ENCODE results near the gene CEACAM5.

The CEACAM5 gene

DNA sequence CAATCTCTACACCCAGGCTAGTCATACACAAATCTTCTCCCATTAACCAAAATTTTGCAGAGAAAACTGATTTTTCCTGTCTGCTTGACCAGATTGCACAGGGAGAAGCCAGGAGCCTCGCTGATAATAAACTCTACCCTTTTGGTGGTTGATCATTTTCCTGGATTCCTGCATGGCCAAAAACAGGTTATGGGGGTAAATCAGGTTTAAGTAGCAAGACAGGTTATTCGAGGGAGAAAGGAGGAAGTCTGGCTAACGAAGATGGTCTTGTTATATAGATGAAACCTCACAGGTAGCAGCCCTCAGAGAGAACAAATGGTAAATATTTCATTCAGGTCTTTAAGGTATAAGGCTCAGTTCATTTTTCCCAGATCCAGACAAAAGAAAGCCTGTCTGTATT lies 30.9 kb downstream of the CEACAM5 start:
- in situ Hi-C loops (cut with HindIII; ENCODE audit: low sequenced_read_pairs) = no loop called here
- TF ChIP-seq, protein P1, sequence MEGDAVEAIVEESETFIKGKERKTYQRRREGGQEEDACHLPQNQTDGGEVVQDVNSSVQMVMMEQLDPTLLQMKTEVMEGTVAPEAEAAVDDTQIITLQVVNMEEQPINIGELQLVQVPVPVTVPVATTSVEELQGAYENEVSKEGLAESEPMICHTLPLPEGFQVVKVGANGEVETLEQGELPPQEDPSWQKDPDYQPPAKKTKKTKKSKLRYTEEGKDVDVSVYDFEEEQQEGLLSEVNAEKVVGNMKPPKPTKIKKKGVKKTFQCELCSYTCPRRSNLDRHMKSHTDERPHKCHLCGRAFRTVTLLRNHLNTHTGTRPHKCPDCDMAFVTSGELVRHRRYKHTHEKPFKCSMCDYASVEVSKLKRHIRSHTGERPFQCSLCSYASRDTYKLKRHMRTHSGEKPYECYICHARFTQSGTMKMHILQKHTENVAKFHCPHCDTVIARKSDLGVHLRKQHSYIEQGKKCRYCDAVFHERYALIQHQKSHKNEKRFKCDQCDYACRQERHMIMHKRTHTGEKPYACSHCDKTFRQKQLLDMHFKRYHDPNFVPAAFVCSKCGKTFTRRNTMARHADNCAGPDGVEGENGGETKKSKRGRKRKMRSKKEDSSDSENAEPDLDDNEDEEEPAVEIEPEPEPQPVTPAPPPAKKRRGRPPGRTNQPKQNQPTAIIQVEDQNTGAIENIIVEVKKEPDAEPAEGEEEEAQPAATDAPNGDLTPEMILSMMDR (IDR thresholded peaks at IDR 0.05; ENCODE audit: low read depth, low read length) = no peak
- no peak for DNase-seq (ENCODE audit: low read depth, low spot score)
- no peak overlapping the region for H3K4me3 ChIP-seq (ENCODE audit: low read depth, low read length)

DNA sequence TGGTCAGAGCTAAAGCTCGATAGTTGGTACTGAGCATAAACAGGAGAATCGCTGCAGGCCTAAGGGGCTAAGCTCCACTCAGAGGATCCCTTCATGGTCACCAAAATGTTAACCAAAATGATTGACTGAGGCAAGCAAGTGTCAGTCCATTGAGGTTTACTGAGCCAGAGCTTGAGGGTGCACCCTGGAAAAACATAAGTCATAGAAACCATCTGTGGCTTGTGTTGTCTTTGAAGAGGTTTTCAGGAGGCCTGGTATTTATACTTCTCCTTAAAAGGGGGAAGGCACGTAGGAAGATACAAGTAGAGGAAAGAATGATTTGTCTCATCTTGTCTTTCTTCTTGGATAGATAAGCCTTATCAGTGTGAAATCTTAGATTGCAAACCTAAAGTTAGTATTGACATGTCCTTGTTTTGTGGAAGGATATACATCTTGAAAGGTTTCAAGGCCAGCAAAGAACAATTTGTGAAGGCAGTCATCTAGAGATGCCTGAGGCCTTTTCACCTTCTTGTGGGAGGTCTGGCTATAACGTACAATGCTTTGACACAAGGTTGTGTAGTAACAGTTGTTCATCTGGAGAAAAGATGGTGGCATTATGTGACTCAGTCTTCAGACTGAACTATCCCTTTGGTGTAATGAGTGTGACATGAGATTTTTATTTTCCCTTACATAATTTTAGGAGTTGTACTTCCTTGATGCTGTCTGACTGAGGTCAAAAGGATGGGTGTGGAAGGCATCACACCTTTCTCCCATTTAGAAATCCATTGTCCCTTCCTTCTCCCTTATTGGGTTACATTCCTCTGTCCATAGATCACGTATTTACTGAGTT lies 32.2 kb downstream of the CEACAM5 start:
- in situ Hi-C loops (cut with HindIII; ENCODE audit: low sequenced_read_pairs) = no loop called here
- TF ChIP-seq, protein P1 (IDR thresholded peaks at IDR 0.05; ENCODE audit: low read depth, low read length) = no peak
- no peak overlapping the region for H3K4me3 ChIP-seq (ENCODE audit: low read depth, low read length)
- DNase-seq (ENCODE audit: low read depth, low spot score) = no peak

DNA sequence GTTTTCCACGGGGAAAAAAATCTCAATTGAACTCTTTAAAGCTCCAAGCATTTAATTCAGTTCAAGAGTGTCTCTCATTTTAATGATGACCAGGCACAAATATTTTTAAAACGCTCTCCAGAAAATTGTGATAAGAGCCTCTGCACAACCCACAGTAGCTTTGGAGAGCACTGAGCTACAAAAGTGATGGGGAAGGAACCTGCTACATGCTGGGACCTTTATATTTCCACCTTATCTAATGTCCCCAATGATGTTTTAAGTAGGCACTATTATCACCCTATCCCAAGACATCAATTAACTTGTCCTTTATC lies 32.8 kb downstream of the CEACAM5 start:
- in situ Hi-C loops (cut with HindIII; ENCODE audit: low sequenced_read_pairs) = no loop called here
- DNase-seq (ENCODE audit: low read depth, low spot score) = no peak
- no peak overlapping the region for H3K4me3 ChIP-seq (ENCODE audit: low read depth, low read length)
- TF ChIP-seq, protein P1 (IDR thresholded peaks at IDR 0.05; ENCODE audit: low read depth, low read length) = no peak

DNA sequence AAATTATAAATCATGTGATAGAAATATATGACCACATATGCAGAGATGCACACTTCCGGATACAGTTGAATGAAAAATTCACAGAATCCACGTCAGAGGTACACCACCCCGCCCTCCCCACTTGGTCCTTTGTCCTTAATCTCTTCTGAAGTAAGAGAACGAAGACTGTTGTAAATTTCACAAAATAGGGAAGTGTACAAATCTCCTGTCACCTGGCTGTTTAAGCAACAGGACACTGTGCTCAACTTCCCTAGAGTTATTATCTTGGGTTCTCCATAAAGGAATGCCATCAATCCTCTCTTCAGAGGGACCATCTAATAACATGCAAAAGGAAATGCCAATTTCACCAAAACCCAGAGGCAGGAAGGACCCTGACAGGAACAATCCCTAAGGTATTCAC lies 36.4 kb downstream of the CEACAM5 start:
- in situ Hi-C loops (cut with HindIII; ENCODE audit: low sequenced_read_pairs) = no loop called here
- TF ChIP-seq, protein P1 (IDR thresholded peaks at IDR 0.05; ENCODE audit: low read depth, low read length) = no peak
- H3K4me3 ChIP-seq (ENCODE audit: low read depth, low read length) = no peak overlapping the region
- no peak for DNase-seq (ENCODE audit: low read depth, low spot score)

DNA sequence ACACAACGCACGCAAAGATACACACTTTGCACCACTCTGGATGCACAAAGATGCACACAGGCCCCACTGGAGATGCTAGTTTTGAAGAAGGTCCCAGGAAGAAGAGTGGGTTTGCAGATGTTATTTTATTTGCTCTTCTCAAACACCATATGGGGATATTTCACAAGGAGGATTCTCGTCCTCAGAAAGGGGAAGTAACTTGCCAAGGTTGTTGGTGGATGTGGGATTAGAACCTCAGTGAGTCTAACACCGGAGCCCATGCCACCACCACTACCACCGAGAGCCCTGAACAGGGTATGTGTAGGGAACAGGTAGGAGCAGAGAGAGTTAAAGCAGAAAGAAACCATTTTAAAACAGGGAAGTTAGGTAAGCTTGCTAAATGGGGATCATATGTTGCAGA lies 37.3 kb downstream of the CEACAM5 start:
- TF ChIP-seq, protein P1 (IDR thresholded peaks at IDR 0.05; ENCODE audit: low read depth, low read length) = no peak
- in situ Hi-C loops (cut with HindIII; ENCODE audit: low sequenced_read_pairs) = no loop called here
- DNase-seq (ENCODE audit: low read depth, low spot score) = no peak
- H3K4me3 ChIP-seq (ENCODE audit: low read depth, low read length) = no peak overlapping the region

DNA sequence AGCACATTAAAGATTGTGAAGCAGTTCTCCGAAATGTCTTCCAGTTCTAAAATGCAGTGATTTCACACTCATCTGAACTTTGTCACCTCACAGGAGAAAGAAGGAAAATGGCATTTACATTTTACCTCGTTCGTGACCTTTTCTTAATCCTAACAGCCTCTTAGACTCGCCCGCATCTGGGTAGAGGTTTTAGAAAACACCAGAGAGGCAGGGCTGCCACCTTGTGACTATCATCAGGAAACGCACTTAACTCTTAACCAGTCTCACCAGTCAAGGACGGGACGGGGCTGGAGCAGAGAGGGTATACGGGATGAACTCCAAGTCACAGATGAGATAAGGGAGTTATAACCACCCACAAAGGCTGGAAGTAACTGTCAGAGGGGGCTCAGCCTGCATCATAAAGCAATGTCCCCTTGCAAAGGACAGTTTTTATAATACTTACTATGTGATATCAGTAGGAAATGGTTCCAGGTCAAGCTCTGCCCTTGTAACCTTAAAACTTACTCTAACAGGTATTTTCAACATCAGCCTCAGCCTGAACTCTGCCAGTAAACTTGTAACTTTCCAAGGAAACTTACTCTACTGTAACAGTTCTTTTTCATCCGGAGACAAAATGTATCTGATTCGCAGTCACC lies 38.3 kb downstream of the CEACAM5 start:
- peak; percentile 36 for DNase-seq (ENCODE audit: low read depth, low spot score)
- H3K4me3 ChIP-seq (ENCODE audit: low read depth, low read length) = no peak overlapping the region
- in situ Hi-C loops (cut with HindIII; ENCODE audit: low sequenced_read_pairs) = no loop called here
- TF ChIP-seq, protein P1 (IDR thresholded peaks at IDR 0.05; ENCODE audit: low read depth, low read length) = peak; percentile 48

All from astrocyte of the spinal cord (primary cell).